ENCODE measurements around the gene WHAMM.

DNA sequence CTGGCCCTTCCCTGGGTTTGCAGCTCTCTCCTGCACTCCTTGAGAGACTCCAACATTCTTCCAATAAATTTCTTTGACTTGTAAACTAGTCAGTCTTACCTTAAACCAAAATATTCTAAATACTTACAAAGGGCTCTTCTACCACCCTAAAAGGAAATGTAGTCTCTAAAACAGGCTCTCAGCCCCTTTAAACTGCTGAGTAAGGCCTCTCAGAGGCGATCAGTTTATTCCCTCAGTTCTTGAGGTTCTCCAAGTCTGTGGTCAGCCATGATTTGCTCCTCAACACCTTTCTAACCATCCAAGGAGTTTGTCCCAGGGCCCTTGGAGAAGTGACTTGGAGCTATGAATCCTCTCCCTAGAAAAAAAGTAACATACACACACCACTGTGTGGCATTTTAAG, 64.8 kb downstream of the WHAMM start:
- TF ChIP-seq CTCF (IDR thresholded peaks at IDR 0.05): no peak
- no peak for TF ChIP-seq POLR2A (IDR thresholded peaks at IDR 0.05)
